ENCODE measurements around the gene HNRNPC. TPM values are rescaled to one million over a fixed set of nuclear protein-coding genes. Genes with fewer than 3 reads are reported as not detected.

HNRNPC gene
- total and polyA plus RNA-seq, 2 of the 8 experiments (the other 6 are each of a cell fraction or from before 2014, with no cell fraction given), result 781 to 1,207 TPM

- ChIA-PET POLR2A (ENCODE audit: partially characterized antibody) (interaction anchor here (0.6 to 24.2 kb wide), 13 partner anchors 8 to 120 kb away, joined by 3 to 836 read pairs (median 3); no protein-coding TSS in a partner anchor), CTCF (ENCODE audit: partially characterized antibody) (interaction anchor here (0.6 kb wide), 1 partner anchor 36 kb away, joined by 3 read pairs; no protein-coding TSS in a partner anchor)
- H3K79me2 ChIP-seq (ENCODE audit: control insufficient read depth in 1 of 2, insufficient read depth in 2 of 2, low read length in 2 of 2), result peaks cover 36 to 100% of the 10 kb centered on the region in 2 experiments
- H3K4me1 ChIP-seq (replicated peaks in 1 of 4; ENCODE audit: control insufficient read depth in 3 of 4, insufficient read depth in 4 of 4, low read length in 3 of 4), result no peaks in the 10 kb centered on the region; a peak in 1 of 7 replicates
- H4K20me1 ChIP-seq (replicated peaks in 1 of 2; ENCODE audit: control insufficient read depth in 1 of 2, insufficient read depth in 2 of 2, low read length in 2 of 2), result peaks cover 22 to 34% of the 10 kb centered on the region in 2 experiments
- no peak overlapping the region for H4K5ac ChIP-seq (ENCODE audit: insufficient read length, low read depth, low read length)
- no peak overlapping the region for H4K8ac ChIP-seq (ENCODE audit: extremely low read depth, insufficient read depth, low read length)
- H3K36me3 ChIP-seq (ENCODE audit: control insufficient read depth in 2 of 4, insufficient read depth in 4 of 4, low read length in 3 of 4), result peaks cover 2 to 85% (median 11%) of the 10 kb centered on the region in 4 experiments; a peak in 6 of 8 replicates
- no peaks in the 10 kb centered on the region for H3K23me2 ChIP-seq (ENCODE audit: low read depth, low read length)
- H3K4me3 ChIP-seq (ENCODE audit: extremely low read depth in 1 of 4, insufficient read depth in 2 of 4, low read depth in 3 of 4, low read length in 4 of 4), result no peak overlapping the region
- H2BK15ac ChIP-seq (ENCODE audit: low read length), result no peak overlapping the region
- no peak overlapping the region for H3K4me2 ChIP-seq (ENCODE audit: insufficient read depth in 1 of 2, low read depth in 2 of 2, low read length in 2 of 2)
- H3K18ac ChIP-seq (ENCODE audit: extremely low read depth, low read length), result no peak overlapping the region
- H2AFZ ChIP-seq (ENCODE audit: low read length), result no peak overlapping the region
- H2AK5ac ChIP-seq (ENCODE audit: low read depth, low read length), result no peak overlapping the region
- no peaks in the 10 kb centered on the region for H3K9me3 ChIP-seq (ENCODE audit: insufficient read depth in 2 of 2, low read depth in 1 of 2, low read length in 1 of 2)
- FAIRE-seq (no peak), DNase-seq (ENCODE audit: low read depth in 1 of 2, low spot score in 2 of 2) (no peak)
- no peak overlapping the region for H3K56ac ChIP-seq (replicated peaks; ENCODE audit: insufficient read length, low read depth, low read length)
- H2BK5ac ChIP-seq (ENCODE audit: low read depth, low read length), result no peak overlapping the region
- no peaks in the 10 kb centered on the region for H3K27me3 ChIP-seq (replicated peaks in 1 of 4; ENCODE audit: control insufficient read depth in 3 of 4, extremely low read depth in 1 of 4, insufficient read depth in 3 of 4, low read length in 3 of 4)
- H3K27ac ChIP-seq (ENCODE audit: low read depth, low read length), result no peak overlapping the region
- 93% methylated on average over 11 of the region's 11 CpGs; no CpG with 5 or more reads in 1 of the 2 experiments for WGBS, 2 experiments (ENCODE audit: extremely low coverage in 1 of 2, insufficient coverage in 1 of 2, insufficient read length in 1 of 2, insufficient replicate concordance in 2 of 2, low coverage in 1 of 2, low lambda C conversion rate in 2 of 2, missing lambda C conversion rate in 1 of 2)
- no peak overlapping the region for H2BK120ac ChIP-seq (replicated peaks; ENCODE audit: low read depth, low read length)
- no peak overlapping the region for H3K14ac ChIP-seq (ENCODE audit: insufficient read length)
- no peak overlapping the region for H3K9ac ChIP-seq (replicated peaks in 1 of 4; ENCODE audit: extremely low read depth in 1 of 4, low read depth in 3 of 4, low read length in 3 of 4)
- no peak overlapping the region for H2BK12ac ChIP-seq (ENCODE audit: low read depth, low read length)
- no peak for TF ChIP-seq NANOG (IDR thresholded peaks at IDR 0.05; ENCODE audit: insufficient read depth, low read depth, low read length, poor library complexity, severe bottlenecking)
- TF ChIP-seq TAF7 (optimal IDR thresholded peaks at IDR 0.05; ENCODE audit: borderline replicate concordance, low read depth, low read length), result no peak
- TF ChIP-seq GTF2F1 (IDR thresholded peaks at IDR 0.05; ENCODE audit: borderline replicate concordance, low read depth, low read length), result no peak
- no peak for TF ChIP-seq KDM4A (IDR thresholded peaks at IDR 0.05; ENCODE audit: low read depth, low read length, severe bottlenecking)
- no peak for TF ChIP-seq ATF3 (IDR thresholded peaks at IDR 0.05; ENCODE audit: insufficient read depth, low read depth, low read length)
- no peak for TF ChIP-seq HDAC2 (IDR thresholded peaks at IDR 0.05; ENCODE audit: borderline replicate concordance in 1 of 2, low read depth in 2 of 2, low read length in 2 of 2)
- H2BK20ac ChIP-seq (ENCODE audit: low read length), result no peak overlapping the region
- peaks cover 2% of the 10 kb centered on the region; the same call in 1 of the 2 replicates for H3K79me1 ChIP-seq (ENCODE audit: low read depth, low read length)
- no peak overlapping the region for H3K4ac ChIP-seq (replicated peaks; ENCODE audit: insufficient read length, low read depth, low read length)
- H3K23ac ChIP-seq (ENCODE audit: insufficient read length), result no peak overlapping the region
- H4K91ac ChIP-seq (replicated peaks; ENCODE audit: insufficient read length, low read length), result no peak overlapping the region
These were observed 30.3 kb downstream of the HNRNPC start for GRCh38 chr14:21238823-21239518.

All from H1 (cell line).